ENCODE measurements around the gene CD209. TPM values are rescaled to one million over a fixed set of nuclear protein-coding genes. Genes with fewer than 3 reads are reported as not detected.

The CD209 gene
- total RNA-seq, 1 donor from 2014 or later: not detected

- DNase-seq (ENCODE audit: low read depth, low spot score): no peak
Measured at GRCh38 chr19:7739211-7739755, 8.1 kb downstream of the CD209 start.

GRCh38 chr19:7738023-7738422, 9.3 kb downstream of the CD209 start:
- DNase-seq (ENCODE audit: low read depth, low spot score): no peak

GRCh38 chr19:7737215-7737614, 10.1 kb downstream of the CD209 start:
- DNase-seq (ENCODE audit: low read depth, low spot score): no peak

GRCh38 chr19:7736148-7736547, 11.2 kb downstream of the CD209 start:
- DNase-seq (ENCODE audit: low read depth, low spot score): no peak

GRCh38 chr19:7734220-7735203, 12.8 kb downstream of the CD209 start:
- no peak for DNase-seq (ENCODE audit: low read depth, low spot score)

GRCh38 chr19:7733376-7733775, 14.0 kb downstream of the CD209 start:
- DNase-seq (ENCODE audit: low read depth, low spot score): no peak

- DNase-seq (ENCODE audit: low read depth, low spot score): no peak
Measured at GRCh38 chr19:7732045-7732444, 15.3 kb downstream of the CD209 start, which contains the start of gene CLEC4G. Gene CLEC4G (minus strand): TSS chr19:7732110. CDS start chr19:7732102, 8 bp downstream.

- DNase-seq (ENCODE audit: low read depth, low spot score): no peak
Measured at GRCh38 chr19:7731615-7732014, 15.7 kb downstream of the CD209 start.

- no peak for DNase-seq (ENCODE audit: low read depth, low spot score)
Measured at GRCh38 chr19:7731218-7731595, 16.1 kb downstream of the CD209 start.

- DNase-seq (ENCODE audit: low read depth, low spot score): no peak
Measured at GRCh38 chr19:7730286-7731217, 16.8 kb downstream of the CD209 start.

- no peak for DNase-seq (ENCODE audit: low read depth, low spot score)
Measured at GRCh38 chr19:7729831-7730285, 17.5 kb downstream of the CD209 start.

- DNase-seq (ENCODE audit: low read depth, low spot score): no peak
Measured at GRCh38 chr19:7729211-7729610, 18.1 kb downstream of the CD209 start.

GRCh38 chr19:7725791-7726190, 21.5 kb downstream of the CD209 start:
- no peak for DNase-seq (ENCODE audit: low read depth, low spot score)

- no peak for DNase-seq (ENCODE audit: low read depth, low spot score)
Measured at GRCh38 chr19:7722231-7722651, 25.1 kb downstream of the CD209 start.

- DNase-seq (ENCODE audit: low read depth, low spot score): no peak
Measured at GRCh38 chr19:7720351-7720750, 27.0 kb downstream of the CD209 start.

- no peak for DNase-seq (ENCODE audit: low read depth, low spot score)
Measured at GRCh38 chr19:7718668-7719067, 28.7 kb downstream of the CD209 start.

- DNase-seq (ENCODE audit: low read depth, low spot score): no peak
Measured at GRCh38 chr19:7716762-7717161, 30.6 kb downstream of the CD209 start.

GRCh38 chr19:7715671-7716070, 31.7 kb downstream of the CD209 start:
- DNase-seq (ENCODE audit: low read depth, low spot score): no peak

GRCh38 chr19:7710616-7711015, 36.7 kb downstream of the CD209 start:
- DNase-seq (ENCODE audit: low read depth, low spot score): no peak

- no peak for DNase-seq (ENCODE audit: low read depth, low spot score)
Measured at GRCh38 chr19:7709932-7710460, 37.3 kb downstream of the CD209 start.

- DNase-seq (ENCODE audit: low read depth, low spot score): no peak
Measured at GRCh38 chr19:7706955-7707456, 40.3 kb downstream of the CD209 start.

Data from pulmonary artery endothelial cell (primary cell).